ENCODE data around the gene CTNNA3. TPM values are rescaled to one million over a fixed set of nuclear protein-coding genes. Genes with fewer than 3 reads are reported as not detected.
A peak's percentile ranks its signal among the peaks of the same experiment; 100 is the strongest.

Gene CTNNA3
- total and polyA plus RNA-seq, 12 donors: 2.0 to 213 (median 171) TPM

- Histone ChIP-seq H3K27ac (no peak overlapping the region), H3K27me3 (no peaks in the 10 kb centered on the region), H3K4me1 (no peaks in the 10 kb centered on the region), H3K9me3 (peaks cover 0 to 10% (median 0%) of the 10 kb centered on the region in 11 donors), H3K4me3 (no peak overlapping the region), H3K36me3 (no peaks in the 10 kb centered on the region)
- no peak for ATAC-seq
- intact Hi-C loops (cut with DNase I): no loop called here
- TF ChIP-seq, protein P1, sequence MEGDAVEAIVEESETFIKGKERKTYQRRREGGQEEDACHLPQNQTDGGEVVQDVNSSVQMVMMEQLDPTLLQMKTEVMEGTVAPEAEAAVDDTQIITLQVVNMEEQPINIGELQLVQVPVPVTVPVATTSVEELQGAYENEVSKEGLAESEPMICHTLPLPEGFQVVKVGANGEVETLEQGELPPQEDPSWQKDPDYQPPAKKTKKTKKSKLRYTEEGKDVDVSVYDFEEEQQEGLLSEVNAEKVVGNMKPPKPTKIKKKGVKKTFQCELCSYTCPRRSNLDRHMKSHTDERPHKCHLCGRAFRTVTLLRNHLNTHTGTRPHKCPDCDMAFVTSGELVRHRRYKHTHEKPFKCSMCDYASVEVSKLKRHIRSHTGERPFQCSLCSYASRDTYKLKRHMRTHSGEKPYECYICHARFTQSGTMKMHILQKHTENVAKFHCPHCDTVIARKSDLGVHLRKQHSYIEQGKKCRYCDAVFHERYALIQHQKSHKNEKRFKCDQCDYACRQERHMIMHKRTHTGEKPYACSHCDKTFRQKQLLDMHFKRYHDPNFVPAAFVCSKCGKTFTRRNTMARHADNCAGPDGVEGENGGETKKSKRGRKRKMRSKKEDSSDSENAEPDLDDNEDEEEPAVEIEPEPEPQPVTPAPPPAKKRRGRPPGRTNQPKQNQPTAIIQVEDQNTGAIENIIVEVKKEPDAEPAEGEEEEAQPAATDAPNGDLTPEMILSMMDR (IDR thresholded peaks at IDR 0.05): no peak
- DNase-seq: no peak
- 88 to 92% methylated on average over 2 of the region's 2 CpGs for WGBS, 2 donors
These were observed 1120.6 kb downstream of the CTNNA3 start for GRCh38 chr10:66575251-66575855.

- H3K27ac ChIP-seq: no peak overlapping the region
- DNase-seq (no peak), ATAC-seq (no peak)
- no peak overlapping the region for H3K4me3 ChIP-seq
- H3K4me1 ChIP-seq: no peaks in the 10 kb centered on the region
- peaks cover 0 to 5% (median 0%) of the 10 kb centered on the region in 11 donors for H3K9me3 ChIP-seq
- no peaks in the 10 kb centered on the region for H3K27me3 ChIP-seq
- no peaks in the 10 kb centered on the region for H3K36me3 ChIP-seq
- intact Hi-C loops (cut with DNase I): no loop called here
- WGBS, 2 donors: 66 to 75% methylated on average over 2 of the region's 2 CpGs
- TF ChIP-seq, protein P1 (IDR thresholded peaks at IDR 0.05): no peak
These were observed 1123.3 kb downstream of the CTNNA3 start for GRCh38 chr10:66572700-66573099.

GRCh38 chr10:66565999-66566398, 1130.0 kb downstream of the CTNNA3 start:
- ATAC-seq: peak in 6 of 8 donors; percentile 51 to 86 (median 71)
- Histone ChIP-seq H3K27ac (peak overlapping the region in 6 of 10 donors; percentile 9 to 76 (median 46)), H3K4me1 (peaks cover 0 to 15% (median 0%) of the 10 kb centered on the region in 9 donors), H3K36me3 (no peaks in the 10 kb centered on the region), H3K9me3 (no peaks in the 10 kb centered on the region), H3K4me3 (no peak overlapping the region), H3K27me3 (no peaks in the 10 kb centered on the region)
- DNase-seq: no peak
- WGBS, 2 donors: 51 to 54% methylated on average over 4 of the region's 4 CpGs
- TF ChIP-seq, protein P1 (IDR thresholded peaks at IDR 0.05): no peak
- intact Hi-C loops (cut with DNase I): no loop called here

DNA sequence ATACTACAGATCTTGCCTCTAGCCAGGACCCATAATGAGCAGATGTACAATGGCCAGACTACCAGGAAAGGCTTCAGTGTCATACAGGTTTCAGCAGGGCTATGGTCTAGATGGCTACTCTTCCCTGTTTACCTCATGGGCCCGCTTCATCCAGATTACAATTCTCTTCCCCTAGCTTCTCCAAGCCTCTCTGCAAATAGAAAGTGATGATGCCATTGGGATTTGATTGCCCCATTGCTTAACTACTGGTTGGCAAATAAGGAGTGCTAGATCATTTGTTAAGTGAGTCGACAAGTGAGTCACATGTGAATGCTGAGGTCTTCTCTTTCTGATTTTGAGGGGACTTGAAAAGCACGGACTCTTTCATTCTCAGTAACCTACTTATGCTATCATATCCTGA, 1131.7 kb downstream of the CTNNA3 start:
- no peak overlapping the region for H3K27ac ChIP-seq
- 55 to 58% methylated on average over 3 of the region's 3 CpGs for WGBS, 2 donors
- TF ChIP-seq, protein P1 (IDR thresholded peaks at IDR 0.05): no peak
- H3K4me3 ChIP-seq: no peak overlapping the region
- H3K36me3 ChIP-seq: no peaks in the 10 kb centered on the region
- intact Hi-C loops (cut with DNase I): no loop called here
- H3K9me3 ChIP-seq: no peaks in the 10 kb centered on the region
- peaks cover 0 to 15% (median 0%) of the 10 kb centered on the region in 9 donors for H3K4me1 ChIP-seq
- DNase-seq: no peak
- no peaks in the 10 kb centered on the region for H3K27me3 ChIP-seq
- no peak for ATAC-seq
